ENCODE data around the gene ATP11A. TPM values are rescaled to one million over a fixed set of nuclear protein-coding genes. Genes with fewer than 3 reads are reported as not detected.

Gene ATP11A
- total and polyA plus RNA-seq, 9 of the 15 experiments (the other 6 are each of a cell fraction or from before 2014, with no cell fraction given), result 0.38 to 34.2 (median 4.2) TPM

GRCh38 chr13:112885782-112886268 lies 196.0 kb downstream of the ATP11A start:
- H3K4me2 ChIP-seq (ENCODE audit: insufficient read depth, low read length), result no peak overlapping the region; the same call in 1 of the 2 replicates
- POLR2A ChIA-PET, result interaction anchor here (0.6 to 1.9 kb wide), 5 partner anchors 9 to 473 kb away, joined by 3 to 7 read pairs (median 3); no protein-coding TSS in a partner anchor
- no peak overlapping the region for H3K4me3 ChIP-seq
- peak overlapping the region in 1 of 2 experiments; percentile 71; a peak in 2 of 4 replicates for H3K9ac ChIP-seq (ENCODE audit: insufficient read depth in 1 of 2, low read depth in 2 of 2, low read length in 2 of 2)
- no peak overlapping the region for H3K27ac ChIP-seq (ENCODE audit: extremely low read depth, low read depth, low read length)
- in situ Hi-C loops (cut with MboI) (no loop called here), intact Hi-C loops (cut with micrococcal nuclease) (no loop called here)
- H3K9me1 ChIP-seq (ENCODE audit: control insufficient read depth, insufficient read depth, low read length), result no peaks in the 10 kb centered on the region
- 40% methylated on average over 9 of the region's 25 CpGs for WGBS (ENCODE audit: insufficient coverage, low coverage, missing lambda C conversion rate)
- no peaks in the 10 kb centered on the region for H3K79me2 ChIP-seq (ENCODE audit: control insufficient read depth, insufficient read depth, low read length)
- peaks cover 12% of the 10 kb centered on the region; the same call in 2 of the 3 replicates for H3K36me3 ChIP-seq (ENCODE audit: control insufficient read depth, insufficient read depth, low read length)
- H4K20me1 ChIP-seq (replicated peaks; ENCODE audit: control insufficient read depth, insufficient read depth, low read length), result peaks cover 8% of the 10 kb centered on the region; the same call in 1 of the 2 replicates
- CTCF ChIA-PET (ENCODE audit: low intra/inter-chr PET ratio), result no interaction called here
- peak; percentile 50 to 63 (median 54) for DNase-seq (ENCODE audit: extremely low read depth in 1 of 4, low spot score in 3 of 4)
- peak; percentile 60 for FAIRE-seq
- peaks cover 0 to 21% of the 10 kb centered on the region in 2 experiments; a peak in 2 of 5 replicates for H3K4me1 ChIP-seq (replicated peaks in 1 of 2; ENCODE audit: control insufficient read depth in 2 of 2, insufficient read depth in 2 of 2, low read length in 2 of 2)
- peaks cover 14 to 30% of the 10 kb centered on the region in 2 experiments; a peak in 4 of 5 replicates for H3K27me3 ChIP-seq (ENCODE audit: control insufficient read depth in 2 of 2, insufficient read depth in 2 of 2, low read length in 2 of 2)
- 0 out of 2 replicates have a peak overlapping the region, but pooled peaks have one; percentile 32 for H2AFZ ChIP-seq (ENCODE audit: low read depth, low read length)
- peak; percentile 93 for ATAC-seq
- BruUV-seq (replicated peaks), result no TSS peak
- no peaks in the 10 kb centered on the region for H3K9me3 ChIP-seq (replicated peaks; ENCODE audit: control insufficient read depth, insufficient read depth, low read depth, low read length)
- TF ChIP-seq THAP12 (CRISPR knock-in tag; IDR thresholded peaks at IDR 0.05) (no peak), HES1 (IDR thresholded peaks at IDR 0.05; ENCODE audit: low read depth) (peak; percentile 48; the same call in 1 of the 2 replicates), E2F6 (IDR thresholded peaks at IDR 0.05; ENCODE audit: borderline replicate concordance in 1 of 2, extremely low read depth in 1 of 2, insufficient read depth in 1 of 2, insufficient read length in 1 of 2, low read depth in 1 of 2, low read length in 1 of 2, poor library complexity in 1 of 2, severe bottlenecking in 1 of 2) (peak in 1 of 2 experiments; percentile 11), TSC22D4 (tag; IDR thresholded peaks at IDR 0.05) (no peak), ZNF41 (CRISPR knock-in tag; conservative IDR thresholded peaks at IDR 0.05) (no peak), ZBTB34 (CRISPR knock-in tag; IDR thresholded peaks at IDR 0.05) (no peak), POLR2A (conservative IDR thresholded peaks at IDR 0.05) (0 out of 2 replicates have a peak, but pooled peaks have one; percentile 13), HMGXB4 (CRISPR knock-in tag; IDR thresholded peaks at IDR 0.05) (no peak), SOX6 (IDR thresholded peaks at IDR 0.05) (no peak), BHLHE40 (IDR thresholded peaks at IDR 0.05; ENCODE audit: low read length) (peak; percentile 75), CREM (IDR thresholded peaks at IDR 0.05; ENCODE audit: low read depth) (0 out of 2 replicates have a peak, but pooled peaks have one; percentile 14), FOS (IDR thresholded peaks at IDR 0.05; ENCODE audit: extremely low read depth, insufficient read length) (no peak), POLR2G (IDR thresholded peaks at IDR 0.05; ENCODE audit: low read depth, low read length) (peak; percentile 72), IRF2 (CRISPR knock-in tag; IDR thresholded peaks at IDR 0.05) (no peak), MYNN (IDR thresholded peaks at IDR 0.05) (0 out of 2 replicates have a peak, but pooled peaks have one; percentile 43), MYNN (CRISPR knock-in tag; IDR thresholded peaks at IDR 0.05) (no peak)
